ENCODE results near the gene RNASE1. TPM values are rescaled to one million over a fixed set of nuclear protein-coding genes. Genes with fewer than 3 reads are reported as not detected.
A peak's percentile ranks its signal among the peaks of the same experiment; 100 is the strongest.

RNASE1 gene
- total RNA-seq, 1 donor from 2014 or later, result 4.5 TPM

GRCh38 chr14:20781803-20782202, 20.8 kb downstream of the RNASE1 start:
- no peak overlapping the region for H3K4me3 Mint-ChIP-seq (ENCODE audit: low read depth)
- no peak for DNase-seq (ENCODE audit: low spot score, unreplicated experiment)
- peak overlapping the region; percentile 22 for H3K27ac Mint-ChIP-seq
- TF ChIP-seq CTCF (IDR thresholded peaks at IDR 0.05; ENCODE audit: unreplicated experiment), result no peak
- H3K27me3 Mint-ChIP-seq, result no peaks in the 10 kb centered on the region
- no peaks in the 10 kb centered on the region for H3K36me3 Mint-ChIP-seq (ENCODE audit: insufficient read depth)
- no peaks in the 10 kb centered on the region for H3K9me3 Mint-ChIP-seq (ENCODE audit: low read depth)
- peaks cover 13% of the 10 kb centered on the region for H3K4me1 Mint-ChIP-seq (ENCODE audit: low read depth)

- no peak overlapping the region for H3K27ac Mint-ChIP-seq
- no peak for TF ChIP-seq CTCF (IDR thresholded peaks at IDR 0.05; ENCODE audit: unreplicated experiment)
- peaks cover 8% of the 10 kb centered on the region for H3K4me1 Mint-ChIP-seq (ENCODE audit: low read depth)
- no peaks in the 10 kb centered on the region for H3K27me3 Mint-ChIP-seq
- DNase-seq (ENCODE audit: low spot score, unreplicated experiment), result no peak
- no peak overlapping the region for H3K4me3 Mint-ChIP-seq (ENCODE audit: low read depth)
- H3K9me3 Mint-ChIP-seq (ENCODE audit: low read depth), result no peaks in the 10 kb centered on the region
- H3K36me3 Mint-ChIP-seq (ENCODE audit: insufficient read depth), result no peaks in the 10 kb centered on the region
These were observed 26.7 kb downstream of the RNASE1 start for GRCh38 chr14:20775901-20776300.

- peaks cover 8% of the 10 kb centered on the region for H3K4me1 Mint-ChIP-seq (ENCODE audit: low read depth)
- TF ChIP-seq CTCF (IDR thresholded peaks at IDR 0.05; ENCODE audit: unreplicated experiment), result no peak
- H3K27me3 Mint-ChIP-seq, result no peaks in the 10 kb centered on the region
- H3K4me3 Mint-ChIP-seq (ENCODE audit: low read depth), result no peak overlapping the region
- H3K9me3 Mint-ChIP-seq (ENCODE audit: low read depth), result no peaks in the 10 kb centered on the region
- DNase-seq (ENCODE audit: low spot score, unreplicated experiment), result no peak
- H3K27ac Mint-ChIP-seq, result no peak overlapping the region
- no peaks in the 10 kb centered on the region for H3K36me3 Mint-ChIP-seq (ENCODE audit: insufficient read depth)
These were observed 27.6 kb downstream of the RNASE1 start for GRCh38 chr14:20775043-20775442.

- no peak overlapping the region for H3K4me3 Mint-ChIP-seq (ENCODE audit: low read depth)
- peaks cover 8% of the 10 kb centered on the region for H3K4me1 Mint-ChIP-seq (ENCODE audit: low read depth)
These were observed 28.3 kb downstream of the RNASE1 start for GRCh38 chr14:20774258-20774824.

GRCh38 chr14:20772650-20773049, 30.0 kb downstream of the RNASE1 start:
- Mint-ChIP-seq H3K9me3 (ENCODE audit: low read depth) (no peaks in the 10 kb centered on the region), H3K27me3 (no peaks in the 10 kb centered on the region), H3K27ac (no peak overlapping the region), H3K4me3 (ENCODE audit: low read depth) (no peak overlapping the region), H3K4me1 (ENCODE audit: low read depth) (peaks cover 8% of the 10 kb centered on the region), H3K36me3 (ENCODE audit: insufficient read depth) (no peaks in the 10 kb centered on the region)
- TF ChIP-seq CTCF (IDR thresholded peaks at IDR 0.05; ENCODE audit: unreplicated experiment), result no peak
- DNase-seq (ENCODE audit: low spot score, unreplicated experiment), result no peak

More at GRCh38 chr14:20774258-20774824, 28.3 kb downstream of the RNASE1 start:
- no peaks in the 10 kb centered on the region for H3K36me3 Mint-ChIP-seq (ENCODE audit: insufficient read depth)
- H3K9me3 Mint-ChIP-seq (ENCODE audit: low read depth), result no peaks in the 10 kb centered on the region
- no peak for DNase-seq (ENCODE audit: low spot score, unreplicated experiment)
- H3K27ac Mint-ChIP-seq, result no peak overlapping the region
- TF ChIP-seq CTCF (IDR thresholded peaks at IDR 0.05; ENCODE audit: unreplicated experiment), result no peak
- no peaks in the 10 kb centered on the region for H3K27me3 Mint-ChIP-seq
